CD4-positive, CD25-positive, alpha-beta regulatory T cell (primary cell): Measurements from ENCODE around the gene FBXO34. TPM values are rescaled to one million over a fixed set of nuclear protein-coding genes. Genes with fewer than 3 reads are reported as not detected.

ENCODE experiments used
- ATAC-seq, 2 donors: fragments of 150-1000 bp; cut with Tn5 transposase; one replicate each; pipeline ENCODE4 v1.10.0; 2021; ENCODE audit warnings: low read depth in 2 of 2, moderate number of reproducible peaks in 2 of 2, moderate library complexity in 1 of 2
- DNase-seq, 3 donors: peaks; one replicate each; pipeline versions ENCODE4 v3.0.0 to v3.0.0-alpha.2; 2012 to 2022; ENCODE audit warnings: mixed read lengths in 1 of 3
- H3K27ac ChIP-seq: one replicate; pipeline ENCODE4 v1.7.0; 2013; ENCODE audit warnings: mild to moderate bottlenecking, low read length; ENCODE audit not compliant: insufficient read depth, poor library complexity, severe bottlenecking
- H3K27me3 ChIP-seq: one replicate; pipeline ENCODE4 v1.7.0; 2013; ENCODE audit warnings: low read length; ENCODE audit not compliant: control insufficient read depth, insufficient read depth
- H3K36me3 ChIP-seq: one replicate; pipeline ENCODE4 v1.7.0; 2013; ENCODE audit warnings: mild to moderate bottlenecking, low read length, moderate library complexity; ENCODE audit not compliant: control insufficient read depth, insufficient read depth
- H3K4me1 ChIP-seq: 2 replicates; pipeline ENCODE4 v1.7.0; 2013; ENCODE audit warnings: mild to moderate bottlenecking, low read length; ENCODE audit not compliant: insufficient read depth, control insufficient read depth, poor library complexity, severe bottlenecking
- H3K4me3 ChIP-seq: one replicate; pipeline ENCODE4 v1.7.0; 2013; ENCODE audit warnings: low read depth, mild to moderate bottlenecking, low read length, moderate library complexity
- H3K9me3 ChIP-seq, 2 experiments: 1 replicate in 1 of 2; 2 replicates in 1 of 2; pipeline ENCODE4 v1.7.0; 2013; ENCODE audit warnings: low read length in 2 of 2, mild to moderate bottlenecking in 1 of 2, moderate library complexity in 1 of 2; ENCODE audit not compliant: control insufficient read depth in 2 of 2
- H3K27ac Mint-ChIP-seq, 3 donors: one replicate each; pipeline ENCODE4 v1.8.0; 2020 to 2022; ENCODE audit warnings: mild to moderate bottlenecking in 3 of 3, mixed read lengths in 3 of 3, moderate library complexity in 2 of 3
- H3K27me3 Mint-ChIP-seq: one replicate; pipeline ENCODE4 v1.8.0; 2022; ENCODE audit warnings: mild to moderate bottlenecking, mixed read lengths
- H3K36me3 Mint-ChIP-seq: one replicate; pipeline ENCODE4 v1.8.0; 2020; ENCODE audit warnings: mixed read lengths
- H3K4me1 Mint-ChIP-seq, 4 donors: one replicate each; pipeline ENCODE4 v1.8.0; 2020 to 2022; ENCODE audit warnings: mixed read lengths in 4 of 4, mild to moderate bottlenecking in 1 of 4
- H3K4me3 Mint-ChIP-seq, 4 donors: one replicate each; pipeline ENCODE4 v1.8.0; 2020 to 2022; ENCODE audit warnings: mild to moderate bottlenecking in 4 of 4, mixed read lengths in 4 of 4, moderate library complexity in 3 of 4
- H3K9me3 Mint-ChIP-seq, 7 donors: one replicate each; pipeline ENCODE4 v1.8.0; 2020 to 2022; ENCODE audit warnings: mixed read lengths in 7 of 7, mild to moderate bottlenecking in 3 of 7, moderate library complexity in 2 of 7
- polyA plus RNA-seq, 4 donors: library from polyadenylated mRNA; unstranded; fragments of 300-500 nt; fragmentation: Illumina TruSeq; gene quantifications; one replicate each; pipeline ENCODE4 v1.2.3, GENCODE V29; 2021
- total RNA-seq: library from RNA; stranded (reverse); gene quantifications from one replicate; pipeline ENCODE4 v1.2.3, GENCODE V29; 2022

The FBXO34 gene
- total and polyA plus RNA-seq, 5 donors from 2014 or later: 28.8 to 41.6 (median 32.4) TPM

GRCh38 chr14:55288439-55288838 lies 17.2 kb downstream of the FBXO34 start:
- H3K4me1 ChIP-seq: peaks cover 9% of the 10 kb centered on the region
- no peak overlapping the region for H3K27ac ChIP-seq
- Mint-ChIP-seq H3K9me3 (no peaks in the 10 kb centered on the region), H3K4me1 (peaks cover 26 to 60% (median 33%) of the 10 kb centered on the region in 4 donors), H3K36me3 (peaks cover 4% of the 10 kb centered on the region), H3K27me3 (no peaks in the 10 kb centered on the region), H3K4me3 (no peak overlapping the region), H3K27ac (no peak overlapping the region)
- H3K36me3 ChIP-seq: no peaks in the 10 kb centered on the region
- no peak for DNase-seq
- H3K9me3 ChIP-seq: no peaks in the 10 kb centered on the region
- H3K27me3 ChIP-seq: no peaks in the 10 kb centered on the region
- no peak for ATAC-seq
- no peak overlapping the region for H3K4me3 ChIP-seq

GRCh38 chr14:55291480-55292081 lies 20.4 kb downstream of the FBXO34 start:
- H3K27ac ChIP-seq: no peak overlapping the region
- peaks cover 24 to 60% (median 35%) of the 10 kb centered on the region in 4 donors for H3K4me1 Mint-ChIP-seq
- peaks cover 18% of the 10 kb centered on the region for H3K4me1 ChIP-seq

GRCh38 chr14:55294603-55295002 lies 23.4 kb downstream of the FBXO34 start:
- Mint-ChIP-seq H3K27me3 (no peaks in the 10 kb centered on the region), H3K36me3 (peaks cover 13% of the 10 kb centered on the region), H3K4me3 (peak overlapping the region in 2 of 4 donors; percentile 27 to 52), H3K27ac (peak overlapping the region in 1 of 3 donors; percentile 37), H3K4me1 (peaks cover 28 to 62% (median 40%) of the 10 kb centered on the region in 4 donors), H3K9me3 (no peaks in the 10 kb centered on the region)
- DNase-seq: peak in 1 of 3 donors; percentile 30
- Histone ChIP-seq H3K27ac (peak overlapping the region; percentile 5), H3K4me1 (peaks cover 20% of the 10 kb centered on the region), H3K4me3 (no peak overlapping the region), H3K36me3 (no peaks in the 10 kb centered on the region), H3K27me3 (no peaks in the 10 kb centered on the region), H3K9me3 (no peaks in the 10 kb centered on the region)
- peak in 1 of 2 donors; percentile 42 for ATAC-seq

More at GRCh38 chr14:55291480-55292081, 20.4 kb downstream of the FBXO34 start:
- no peaks in the 10 kb centered on the region for H3K36me3 ChIP-seq
- H3K4me3 Mint-ChIP-seq: peak overlapping the region in 1 of 4 donors; percentile 43
- H3K27ac Mint-ChIP-seq: peak overlapping the region in 2 of 3 donors; percentile 77 to 82
- H3K9me3 Mint-ChIP-seq: no peaks in the 10 kb centered on the region
- no peaks in the 10 kb centered on the region for H3K27me3 Mint-ChIP-seq
- no peak overlapping the region for H3K4me3 ChIP-seq
- ATAC-seq (no peak), DNase-seq (no peak)
- H3K9me3 ChIP-seq: no peaks in the 10 kb centered on the region
- no peaks in the 10 kb centered on the region for H3K36me3 Mint-ChIP-seq
- H3K27me3 ChIP-seq: no peaks in the 10 kb centered on the region

GRCh38 chr14:55297611-55298499 lies 26.6 kb downstream of the FBXO34 start:
- H3K9me3 Mint-ChIP-seq: no peaks in the 10 kb centered on the region
- peaks cover 37 to 77% (median 54%) of the 10 kb centered on the region in 4 donors for H3K4me1 Mint-ChIP-seq
- H3K4me3 Mint-ChIP-seq: no peak overlapping the region
- H3K27ac Mint-ChIP-seq: peak overlapping the region in 2 of 3 donors; percentile 21 to 33
- Histone ChIP-seq H3K4me1 (peaks cover 24% of the 10 kb centered on the region), H3K36me3 (no peaks in the 10 kb centered on the region), H3K4me3 (no peak overlapping the region), H3K27ac (no peak overlapping the region), H3K9me3 (no peaks in the 10 kb centered on the region), H3K27me3 (no peaks in the 10 kb centered on the region)
- peaks cover 23% of the 10 kb centered on the region for H3K36me3 Mint-ChIP-seq
- DNase-seq (peak; percentile 6 to 72 (median 24)), ATAC-seq (peak; percentile 50 to 59)
- no peaks in the 10 kb centered on the region for H3K27me3 Mint-ChIP-seq

GRCh38 chr14:55298500-55298822 lies 27.2 kb downstream of the FBXO34 start:
- Mint-ChIP-seq H3K27me3 (no peaks in the 10 kb centered on the region), H3K4me1 (peaks cover 37 to 76% (median 56%) of the 10 kb centered on the region in 4 donors), H3K36me3 (peaks cover 23% of the 10 kb centered on the region), H3K27ac (peak overlapping the region in 1 of 3 donors; percentile 21), H3K9me3 (no peaks in the 10 kb centered on the region), H3K4me3 (no peak overlapping the region)
- ATAC-seq (no peak), DNase-seq (no peak)
- H3K9me3 ChIP-seq: no peaks in the 10 kb centered on the region
- no peaks in the 10 kb centered on the region for H3K36me3 ChIP-seq
- peaks cover 24% of the 10 kb centered on the region for H3K4me1 ChIP-seq
- H3K27me3 ChIP-seq: no peaks in the 10 kb centered on the region
- no peak overlapping the region for H3K4me3 ChIP-seq
- no peak overlapping the region for H3K27ac ChIP-seq

GRCh38 chr14:55301437-55302121 lies 30.4 kb downstream of the FBXO34 start:
- peaks cover 11% of the 10 kb centered on the region for H3K4me1 ChIP-seq
- ATAC-seq (peak; percentile 36 to 60), DNase-seq (no peak)
- Mint-ChIP-seq H3K4me1 (peaks cover 32 to 67% (median 53%) of the 10 kb centered on the region in 4 donors), H3K4me3 (no peak overlapping the region), H3K27me3 (no peaks in the 10 kb centered on the region), H3K27ac (no peak overlapping the region), H3K36me3 (peaks cover 23% of the 10 kb centered on the region), H3K9me3 (no peaks in the 10 kb centered on the region)
- no peaks in the 10 kb centered on the region for H3K27me3 ChIP-seq
- H3K9me3 ChIP-seq: no peaks in the 10 kb centered on the region
- no peaks in the 10 kb centered on the region for H3K36me3 ChIP-seq
- H3K4me3 ChIP-seq: no peak overlapping the region
- H3K27ac ChIP-seq: no peak overlapping the region

GRCh38 chr14:55302367-55303124 lies 31.3 kb downstream of the FBXO34 start:
- no peak overlapping the region for H3K4me3 Mint-ChIP-seq
- DNase-seq: no peak
- peaks cover 21% of the 10 kb centered on the region for H3K36me3 Mint-ChIP-seq
- no peak overlapping the region for H3K27ac ChIP-seq
- H3K36me3 ChIP-seq: no peaks in the 10 kb centered on the region
- H3K4me3 ChIP-seq: no peak overlapping the region
- H3K9me3 ChIP-seq: no peaks in the 10 kb centered on the region
- no peaks in the 10 kb centered on the region for H3K27me3 Mint-ChIP-seq
- H3K4me1 Mint-ChIP-seq: peaks cover 23 to 65% (median 50%) of the 10 kb centered on the region in 4 donors
- H3K27me3 ChIP-seq: no peaks in the 10 kb centered on the region
- no peak for ATAC-seq
- peaks cover 11% of the 10 kb centered on the region for H3K4me1 ChIP-seq
- H3K27ac Mint-ChIP-seq: peak overlapping the region in 2 of 3 donors; percentile 27 to 81
- no peaks in the 10 kb centered on the region for H3K9me3 Mint-ChIP-seq
